Measurements from ENCODE around the gene LGALS8. TPM values are rescaled to one million over a fixed set of nuclear protein-coding genes. Genes with fewer than 3 reads are reported as not detected.

Gene LGALS8
- total RNA-seq, 1 experiment from 2014 or later: 35.3 TPM

DNA sequence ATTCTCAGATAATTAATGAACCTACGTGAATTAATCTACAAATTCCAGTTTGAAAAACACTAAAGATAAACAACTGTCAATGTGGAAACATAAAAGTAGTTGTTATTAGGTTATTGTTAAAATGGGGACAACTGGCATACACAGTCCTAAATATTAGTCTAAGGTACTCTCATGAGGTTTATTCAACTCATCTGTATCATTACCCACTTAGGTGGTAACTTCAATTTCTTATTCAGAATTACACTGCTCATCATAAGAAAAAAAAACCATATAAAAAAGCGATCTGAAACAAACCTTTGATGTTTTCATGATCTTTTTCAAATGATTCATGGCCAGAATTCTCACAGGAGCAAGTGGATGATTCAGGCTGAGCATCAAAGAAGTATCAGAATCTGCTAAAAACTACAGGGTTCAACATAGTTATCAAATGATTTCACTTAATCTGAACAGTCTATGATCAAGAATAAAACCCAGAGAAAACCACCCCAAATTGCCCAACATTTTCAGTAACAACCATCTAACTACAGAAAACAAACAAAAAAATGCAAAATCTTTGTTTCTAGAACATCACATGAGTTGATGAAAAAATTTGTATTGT is 66.9 kb downstream of the LGALS8 start:
- H3K4me1 ChIP-seq (ENCODE audit: insufficient read depth, low read length, poor library complexity, severe bottlenecking): no peaks in the 10 kb centered on the region
- DNase-seq (ENCODE audit: low spot score): no peak
- no peaks in the 10 kb centered on the region for H3K27me3 ChIP-seq (replicated peaks; ENCODE audit: insufficient read depth, low read depth, low read length, poor library complexity)
- ChIA-PET POLR2A (ENCODE audit: low non-redundant PET) (no interaction called here), CTCF (no interaction called here)
- TF ChIP-seq, protein P1, sequence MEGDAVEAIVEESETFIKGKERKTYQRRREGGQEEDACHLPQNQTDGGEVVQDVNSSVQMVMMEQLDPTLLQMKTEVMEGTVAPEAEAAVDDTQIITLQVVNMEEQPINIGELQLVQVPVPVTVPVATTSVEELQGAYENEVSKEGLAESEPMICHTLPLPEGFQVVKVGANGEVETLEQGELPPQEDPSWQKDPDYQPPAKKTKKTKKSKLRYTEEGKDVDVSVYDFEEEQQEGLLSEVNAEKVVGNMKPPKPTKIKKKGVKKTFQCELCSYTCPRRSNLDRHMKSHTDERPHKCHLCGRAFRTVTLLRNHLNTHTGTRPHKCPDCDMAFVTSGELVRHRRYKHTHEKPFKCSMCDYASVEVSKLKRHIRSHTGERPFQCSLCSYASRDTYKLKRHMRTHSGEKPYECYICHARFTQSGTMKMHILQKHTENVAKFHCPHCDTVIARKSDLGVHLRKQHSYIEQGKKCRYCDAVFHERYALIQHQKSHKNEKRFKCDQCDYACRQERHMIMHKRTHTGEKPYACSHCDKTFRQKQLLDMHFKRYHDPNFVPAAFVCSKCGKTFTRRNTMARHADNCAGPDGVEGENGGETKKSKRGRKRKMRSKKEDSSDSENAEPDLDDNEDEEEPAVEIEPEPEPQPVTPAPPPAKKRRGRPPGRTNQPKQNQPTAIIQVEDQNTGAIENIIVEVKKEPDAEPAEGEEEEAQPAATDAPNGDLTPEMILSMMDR (conservative IDR thresholded peaks at IDR 0.05; ENCODE audit: low read depth, low read length): no peak
- no peak for TF ChIP-seq EZH2 (IDR thresholded peaks at IDR 0.05; ENCODE audit: borderline replicate concordance, low read depth, low read length, poor library complexity, severe bottlenecking)
- intact Hi-C loops (cut with micrococcal nuclease; ENCODE audit: unreplicated experiment): no loop called here
- BruUV-seq (replicated peaks): no TSS peak
- H3K9me3 ChIP-seq (ENCODE audit: low read depth, low read length, poor library complexity, severe bottlenecking): no peaks in the 10 kb centered on the region
- no peak overlapping the region for H3K27ac ChIP-seq (ENCODE audit: low read depth, low read length, poor library complexity, severe bottlenecking)
- no peak overlapping the region for H3K4me3 ChIP-seq (ENCODE audit: low read depth, low read length, poor library complexity, severe bottlenecking)
- peaks cover 58% of the 10 kb centered on the region for H3K36me3 ChIP-seq (ENCODE audit: insufficient read depth, low read length, poor library complexity, severe bottlenecking)

DNA sequence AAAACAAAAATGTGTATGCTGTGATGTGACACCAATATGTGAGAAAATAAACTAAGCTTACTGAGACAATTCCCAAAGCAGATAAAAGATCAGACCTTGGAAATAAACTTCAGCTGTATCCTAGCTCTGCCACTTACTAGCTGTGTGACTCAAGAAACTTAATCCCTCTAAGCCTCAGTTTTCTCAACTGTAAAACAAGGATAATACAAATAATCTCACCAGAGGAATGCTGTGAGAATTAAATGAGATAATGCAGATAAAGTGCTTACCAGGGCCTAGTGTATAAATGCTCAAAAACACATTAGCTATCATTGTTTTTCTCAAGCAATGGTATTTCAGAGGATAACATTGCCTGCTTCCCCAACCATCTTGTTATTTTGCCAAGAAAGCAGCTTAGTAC is 78.4 kb downstream of the LGALS8 start:
- H3K27ac ChIP-seq (ENCODE audit: low read depth, low read length, poor library complexity, severe bottlenecking): no peak overlapping the region
- ChIA-PET POLR2A (ENCODE audit: low non-redundant PET) (no interaction called here), CTCF (interaction anchor here (0.7 kb wide), 1 partner anchor 52 kb away, joined by 3 read pairs; no protein-coding TSS in a partner anchor)
- intact Hi-C loops (cut with micrococcal nuclease; ENCODE audit: unreplicated experiment): loop anchor here (10.0 kb wide), 3 partner anchors 133 to 963 kb away; no protein-coding TSS in a partner anchor
- DNase-seq (ENCODE audit: low spot score): no peak
- TF ChIP-seq, protein P1 (conservative IDR thresholded peaks at IDR 0.05; ENCODE audit: low read depth, low read length): no peak
- TF ChIP-seq EZH2 (IDR thresholded peaks at IDR 0.05; ENCODE audit: borderline replicate concordance, low read depth, low read length, poor library complexity, severe bottlenecking): no peak
- H3K4me1 ChIP-seq (ENCODE audit: insufficient read depth, low read length, poor library complexity, severe bottlenecking): peaks cover 7% of the 10 kb centered on the region
- no peaks in the 10 kb centered on the region for H3K9me3 ChIP-seq (ENCODE audit: low read depth, low read length, poor library complexity, severe bottlenecking)
- H3K27me3 ChIP-seq (replicated peaks; ENCODE audit: insufficient read depth, low read depth, low read length, poor library complexity): no peaks in the 10 kb centered on the region
- no TSS peak for BruUV-seq (replicated peaks)
- peaks cover 9% of the 10 kb centered on the region for H3K36me3 ChIP-seq (ENCODE audit: insufficient read depth, low read length, poor library complexity, severe bottlenecking)
- H3K4me3 ChIP-seq (ENCODE audit: low read depth, low read length, poor library complexity, severe bottlenecking): no peak overlapping the region

Other genes with a start within 250 kb of the LGALS8 start
- gene ERO1B, start 242.0 kb upstream of the LGALS8 start, total RNA-seq (2021): 3.4 and 4.1 TPM in 2 replicates
- gene EDARADD, start 129.7 kb upstream of the LGALS8 start, total RNA-seq (2021): 0.15 and 0.52 TPM in 2 replicates
- 47.7 and 59.7 TPM in 2 replicates for gene HEATR1, start 80.5 kb downstream of the LGALS8 start, total RNA-seq (2021)
- gene ACTN2, start 162.5 kb downstream of the LGALS8 start, total RNA-seq (2021): 34.2 and 39.4 TPM in 2 replicates

All from A673 (cell line).